GM19043 (cell line): ENCODE measurements around the gene MBLAC1.
A peak's percentile ranks its signal among the peaks of the same experiment; 100 is the strongest.

ENCODE experiments used
- ATAC-seq: cut with Tn5 transposase; IDR thresholded peaks from one replicate; pipeline ENCODE4 v1.9.1; 2021; ENCODE audit warnings: low read depth; ENCODE audit not compliant: unreplicated experiment

Gene MBLAC1

GRCh38 chr7:100126931-100127865 lies at the start of gene MBLAC1:
Gene MBLAC1, plus strand, starts transcription at chr7:100126967. Its CDS starts 429 bp downstream, at chr7:100127396.
- ATAC-seq, result peak; percentile 50

GRCh38 chr7:100077205-100077604 lies 49.6 kb upstream of the MBLAC1 start:
- ATAC-seq, result no peak

- ATAC-seq, result no peak
Measured at GRCh38 chr7:100079024-100079560, 47.7 kb upstream of the MBLAC1 start.

GRCh38 chr7:100080907-100081534 lies 45.7 kb upstream of the MBLAC1 start:
- peak; percentile 3 for ATAC-seq

- peak; percentile 71 for ATAC-seq
Measured at GRCh38 chr7:100081535-100082102, 45.1 kb upstream of the MBLAC1 start, which contains the start of gene ZNF3. Gene ZNF3, minus strand, starts transcription at chr7:100081723. Its CDS starts 4,366 bp downstream, at chr7:100077357.

- no peak for ATAC-seq
Measured at GRCh38 chr7:100082978-100083377, 43.8 kb upstream of the MBLAC1 start.

GRCh38 chr7:100085515-100085914 lies 41.3 kb upstream of the MBLAC1 start:
- ATAC-seq, result no peak

- no peak for ATAC-seq
Measured at GRCh38 chr7:100087055-100087750, 39.6 kb upstream of the MBLAC1 start.

GRCh38 chr7:100088095-100088620 lies 38.6 kb upstream of the MBLAC1 start:
- no peak for ATAC-seq

GRCh38 chr7:100088621-100089457 lies 37.9 kb upstream of the MBLAC1 start, which contains the start of gene COPS6:
Gene COPS6, plus strand, starts transcription at chr7:100088969. Its CDS starts 22 bp downstream, at chr7:100088991.
- no peak for ATAC-seq

GRCh38 chr7:100089458-100090196 lies 37.1 kb upstream of the MBLAC1 start:
- no peak for ATAC-seq

- no peak for ATAC-seq
Measured at GRCh38 chr7:100090527-100091410, 36.0 kb upstream of the MBLAC1 start.

- no peak for ATAC-seq
Measured at GRCh38 chr7:100091411-100092181, 35.2 kb upstream of the MBLAC1 start.

- no peak for ATAC-seq
Measured at GRCh38 chr7:100093054-100093453, 33.7 kb upstream of the MBLAC1 start.

- ATAC-seq, result no peak
Measured at GRCh38 chr7:100093498-100093897, 33.3 kb upstream of the MBLAC1 start.

GRCh38 chr7:100093925-100094486 lies 32.8 kb upstream of the MBLAC1 start:
- no peak for ATAC-seq
